GM18873 (cell line): Measurements from ENCODE around the gene GLUD2.
"Not testable (repeated sequence)": the region's sequence is repeated elsewhere in the genome, so short reads cannot be mapped to it uniquely, and the experiment has no call there.

Experiments used
- ATAC-seq: cut with Tn5 transposase; IDR thresholded peaks from one replicate; pipeline ENCODE4 v1.9.1; 2021; ENCODE audit warnings: mild to moderate bottlenecking, moderate library complexity, moderate number of reproducible peaks; ENCODE audit not compliant: unreplicated experiment, low FRiP score

The GLUD2 gene

DNA sequence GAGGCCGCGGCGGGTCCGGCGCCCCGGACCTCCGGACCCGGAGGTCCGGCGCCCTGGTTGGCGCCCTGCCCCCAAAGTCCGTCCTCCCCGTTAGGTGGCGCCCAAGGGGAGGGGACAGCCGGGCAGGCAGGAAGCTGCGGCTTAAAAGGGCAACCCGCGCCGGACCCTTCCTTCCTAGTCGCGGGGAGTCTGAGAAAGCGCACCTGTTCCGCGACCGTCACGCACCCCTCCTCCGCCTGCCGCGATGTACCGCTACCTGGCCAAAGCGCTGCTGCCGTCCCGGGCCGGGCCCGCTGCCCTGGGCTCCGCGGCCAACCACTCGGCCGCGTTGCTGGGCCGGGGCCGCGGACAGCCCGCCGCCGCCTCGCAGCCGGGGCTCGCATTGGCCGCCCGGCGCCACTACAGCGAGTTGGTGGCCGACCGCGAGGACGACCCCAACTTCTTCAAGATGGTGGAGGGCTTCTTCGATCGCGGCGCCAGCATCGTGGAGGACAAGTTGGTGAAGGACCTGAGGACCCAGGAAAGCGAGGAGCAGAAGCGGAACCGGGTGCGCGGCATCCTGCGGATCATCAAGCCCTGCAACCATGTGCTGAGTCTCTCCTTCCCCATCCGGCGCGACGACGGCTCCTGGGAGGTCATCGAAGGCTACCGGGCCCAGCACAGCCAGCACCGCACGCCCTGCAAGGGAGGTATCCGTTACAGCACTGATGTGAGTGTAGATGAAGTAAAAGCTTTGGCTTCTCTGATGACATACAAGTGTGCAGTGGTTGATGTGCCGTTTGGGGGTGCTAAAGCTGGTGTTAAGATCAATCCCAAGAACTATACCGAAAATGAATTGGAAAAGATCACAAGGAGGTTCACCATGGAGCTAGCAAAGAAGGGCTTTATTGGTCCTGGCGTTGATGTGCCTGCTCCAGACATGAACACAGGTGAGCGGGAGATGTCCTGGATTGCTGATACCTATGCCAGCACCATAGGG, at the start of gene GLUD2:
Gene GLUD2, plus strand, starts transcription at position 170 of the 979 bp plus-strand sequence. Its CDS starts 75 bp downstream, at position 245.
- ATAC-seq: not testable (repeated sequence)

DNA sequence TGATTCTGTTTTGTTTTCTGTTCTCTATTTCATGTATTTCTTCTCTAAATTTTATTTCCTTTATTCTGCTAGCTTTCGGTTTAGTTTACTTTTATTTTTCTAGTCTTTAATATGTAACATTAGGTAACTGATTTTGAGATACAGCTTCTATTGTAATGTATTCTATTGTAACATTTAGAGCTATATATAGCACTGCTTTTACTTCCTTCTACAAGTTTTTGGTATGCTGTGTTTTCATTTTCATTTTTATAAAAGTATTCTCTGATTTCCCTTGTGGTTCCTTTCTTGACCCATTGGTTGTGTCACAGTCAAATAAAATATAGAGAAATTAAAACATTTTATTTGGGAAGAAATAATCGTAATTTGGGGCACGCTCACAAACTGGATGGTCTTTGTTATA, 48.0 kb upstream of the GLUD2 start:
- ATAC-seq: no peak

- no peak for ATAC-seq
These were observed 46.8 kb upstream of the GLUD2 start for GRCh38 chrX:121000589-121000988.

- ATAC-seq: no peak
These were observed 38.5 kb upstream of the GLUD2 start for GRCh38 chrX:121008920-121009319.

- no peak for ATAC-seq
These were observed 37.6 kb upstream of the GLUD2 start for GRCh38 chrX:121009764-121010163.

DNA sequence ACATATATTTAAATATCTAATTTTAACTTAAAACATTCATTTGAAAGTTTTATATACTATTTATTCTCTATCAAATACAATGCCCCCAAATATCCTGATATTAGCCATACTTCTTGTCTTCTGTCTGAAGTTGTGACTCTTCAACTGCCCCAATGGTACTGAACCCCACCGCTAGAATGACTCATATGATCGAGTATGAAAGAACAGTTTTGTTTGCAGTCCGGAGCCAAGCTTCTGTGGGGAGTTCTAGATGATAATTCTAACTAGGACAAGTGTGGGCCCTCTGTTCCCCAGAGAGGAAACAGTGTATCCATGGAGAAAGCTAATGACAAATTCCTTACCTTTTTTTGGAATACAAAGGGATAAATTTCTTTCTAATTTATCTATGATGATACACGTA, 37.2 kb upstream of the GLUD2 start:
- ATAC-seq: no peak

DNA sequence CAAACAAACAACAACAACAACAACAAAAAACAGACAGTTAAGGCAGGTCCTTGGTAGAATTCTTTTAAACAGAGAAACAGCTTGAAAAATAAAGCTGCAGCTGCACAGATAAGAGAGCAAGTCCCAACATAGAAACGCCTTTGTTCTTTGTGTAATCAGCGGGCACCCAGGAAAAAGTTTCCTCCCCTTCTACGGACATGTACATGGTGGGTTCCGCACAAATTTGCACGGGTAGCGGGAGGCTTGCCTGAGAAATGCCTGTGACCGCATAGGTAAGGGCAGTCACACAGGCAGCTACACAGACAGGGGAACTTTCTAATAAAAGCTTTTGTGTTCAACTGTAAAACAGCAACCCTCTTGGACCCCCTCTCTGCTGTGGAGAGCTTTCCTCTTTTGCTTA, 36.2 kb upstream of the GLUD2 start:
- ATAC-seq: no peak

DNA sequence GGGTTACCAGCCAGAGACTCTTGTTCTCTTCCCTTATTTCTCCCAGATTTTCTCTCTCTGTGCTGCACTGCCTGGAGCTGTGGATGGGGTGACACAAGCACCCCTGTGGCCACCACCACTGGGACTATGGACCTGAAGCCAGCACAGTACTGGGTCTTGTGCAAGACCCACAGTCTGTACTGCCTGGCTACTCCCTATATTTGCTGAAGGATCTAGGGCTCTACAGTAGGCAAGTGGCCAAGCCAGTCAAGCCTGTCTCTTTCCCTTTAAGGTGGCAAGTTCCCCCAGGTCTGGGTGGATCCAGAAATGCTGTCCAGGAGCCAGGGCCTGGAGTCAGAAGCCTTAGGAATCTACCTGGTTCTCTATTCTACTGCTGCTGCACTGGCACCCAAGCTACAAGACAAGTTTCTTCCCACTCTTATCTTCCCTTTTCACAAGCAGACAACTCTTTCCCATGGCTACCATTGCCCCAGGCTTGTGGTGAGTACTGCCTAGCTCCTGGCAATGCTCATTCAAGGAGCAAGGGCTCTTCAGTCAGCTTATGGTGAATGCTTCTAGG, 33.4 kb upstream of the GLUD2 start:
- no peak for ATAC-seq

DNA sequence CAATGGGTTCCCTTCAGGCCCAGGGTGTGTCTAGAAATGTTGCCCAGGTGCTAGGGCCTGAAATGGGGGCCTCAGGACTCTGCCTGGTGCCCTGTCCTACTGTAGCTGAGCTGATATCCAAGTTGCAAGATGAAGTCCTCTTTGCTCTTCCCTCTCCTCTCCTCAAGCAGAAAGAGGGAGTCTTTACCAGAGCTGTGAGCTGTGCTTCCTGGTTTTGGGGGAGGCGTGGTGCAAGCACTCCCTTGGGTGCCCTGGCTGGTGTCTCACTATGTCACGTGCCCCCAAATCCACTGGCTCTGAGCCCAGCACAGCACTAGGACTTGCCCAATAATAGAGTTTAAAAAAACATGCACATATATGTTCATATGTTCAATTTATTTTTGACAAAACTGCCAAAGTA, 32.6 kb upstream of the GLUD2 start:
- no peak for ATAC-seq

GRCh38 chrX:121028419-121028818, 19.0 kb upstream of the GLUD2 start:
- ATAC-seq: no peak

DNA sequence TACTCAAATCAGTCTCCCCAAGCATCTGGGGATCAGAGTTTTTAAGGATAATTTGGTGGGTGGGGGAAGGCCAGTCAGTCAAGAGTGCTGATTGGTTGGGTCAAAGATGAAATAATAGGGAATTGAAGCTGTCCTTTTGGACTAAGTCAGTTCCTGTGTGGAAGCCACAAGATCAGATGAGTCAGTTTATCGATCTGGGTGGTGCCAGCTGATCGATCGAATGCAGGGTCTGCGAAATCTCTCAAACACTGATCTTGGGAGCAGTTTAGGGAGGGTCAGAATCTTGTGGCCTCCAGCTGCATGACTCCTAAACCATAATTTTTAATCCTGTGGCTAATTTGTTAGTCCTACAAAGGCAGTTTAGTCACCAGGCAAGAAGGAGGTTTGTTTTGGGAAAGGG, 17.3 kb upstream of the GLUD2 start:
- no peak for ATAC-seq

GRCh38 chrX:121032531-121032930, 14.9 kb upstream of the GLUD2 start:
- ATAC-seq: no peak

- ATAC-seq: no peak
These were observed 11.3 kb upstream of the GLUD2 start for GRCh38 chrX:121036137-121036536.

GRCh38 chrX:121036951-121037350, 10.5 kb upstream of the GLUD2 start:
- ATAC-seq: no peak

DNA sequence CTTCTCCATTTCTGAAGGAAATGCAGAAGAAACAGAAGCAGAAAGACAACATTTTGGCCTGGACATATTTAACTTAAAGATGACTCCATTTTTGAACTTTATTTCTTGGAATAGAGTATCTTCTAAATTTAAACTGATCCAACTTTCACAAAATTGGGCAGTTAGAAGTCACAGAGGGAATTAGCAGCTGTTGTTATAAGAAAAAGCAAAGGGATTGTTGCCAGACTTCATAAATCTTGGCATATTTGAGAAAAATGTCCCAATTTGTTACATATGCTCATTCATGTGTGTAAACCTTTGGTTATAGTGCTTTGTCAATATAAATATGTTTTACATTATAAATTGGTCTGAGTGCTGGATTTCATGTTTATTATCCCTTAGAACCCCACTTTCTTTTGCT, 3.4 kb downstream of the GLUD2 start:
- ATAC-seq: no peak

DNA sequence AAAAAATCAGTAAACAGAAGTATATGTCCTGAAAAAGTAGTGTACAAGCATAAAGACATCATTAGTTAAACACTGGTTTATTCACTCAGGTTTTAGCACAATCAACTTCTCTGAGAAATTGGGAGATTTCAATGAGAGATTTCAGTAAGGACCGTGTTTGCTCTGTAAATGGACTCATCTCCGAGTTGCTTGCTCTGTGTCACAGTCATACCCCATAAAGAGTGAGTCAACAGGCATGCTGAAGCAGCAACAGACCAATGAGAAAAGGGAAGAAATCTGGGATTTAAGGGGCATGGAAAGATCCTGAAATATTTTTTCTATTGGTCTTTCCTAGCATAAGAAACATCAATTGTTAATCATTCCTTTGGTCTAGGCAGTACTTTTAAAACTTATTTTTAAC, 4.7 kb downstream of the GLUD2 start:
- ATAC-seq: no peak

GRCh38 chrX:121062289-121062688, 14.9 kb downstream of the GLUD2 start:
- ATAC-seq: no peak

GRCh38 chrX:121064579-121064978, 17.2 kb downstream of the GLUD2 start:
- no peak for ATAC-seq

- ATAC-seq: not testable (repeated sequence)
These were observed 36.8 kb downstream of the GLUD2 start for GRCh38 chrX:121084247-121084646.

- ATAC-seq: no peak
These were observed 37.6 kb downstream of the GLUD2 start for GRCh38 chrX:121084903-121085611.

DNA sequence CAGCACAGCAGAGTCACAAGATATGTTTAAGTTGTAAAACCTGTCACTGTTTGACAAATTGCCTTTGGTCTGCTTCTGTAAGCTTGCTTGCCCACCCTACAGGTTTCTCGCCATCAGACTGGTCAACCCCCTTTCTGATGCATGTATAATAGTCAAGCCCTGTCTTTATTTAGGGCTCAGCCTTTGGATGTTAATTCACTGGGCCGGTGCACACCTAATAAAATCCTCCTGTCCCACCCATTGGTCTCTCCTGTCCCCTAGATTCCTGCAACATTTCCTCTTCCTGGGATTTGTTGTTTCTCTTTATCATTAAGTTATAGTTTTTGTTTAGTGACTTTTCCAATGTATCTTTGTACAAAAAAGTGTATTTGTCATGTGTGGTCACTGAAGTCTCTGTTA, 38.2 kb downstream of the GLUD2 start:
- ATAC-seq: no peak
